Nephron progenitor cell (in vitro differentiated cells): Measurements from ENCODE around the gene DAB2.

Experiments used
- DNase-seq: peaks from one replicate; pipeline ENCODE4 v3.0.0; 2021
- H3K27ac Mint-ChIP-seq: 2 replicates; pipeline ENCODE4 v1.8.0; 2021; ENCODE audit warnings: mild to moderate bottlenecking, moderate library complexity, mixed read lengths
- H3K27me3 Mint-ChIP-seq: 2 replicates; pipeline ENCODE4 v1.8.0; 2021; ENCODE audit warnings: mild to moderate bottlenecking, low read depth, mixed read lengths; ENCODE audit not compliant: poor library complexity
- H3K36me3 Mint-ChIP-seq: 2 replicates; pipeline ENCODE4 v1.8.0; 2021; ENCODE audit warnings: low read depth, mixed read lengths
- H3K4me1 Mint-ChIP-seq: 2 replicates; pipeline ENCODE4 v1.8.0; 2021; ENCODE audit warnings: mixed read lengths
- H3K4me3 Mint-ChIP-seq: 2 replicates; pipeline ENCODE4 v1.8.0; 2021; ENCODE audit warnings: mild to moderate bottlenecking, moderate library complexity, mixed read lengths
- H3K9me3 Mint-ChIP-seq: 2 replicates; pipeline ENCODE4 v1.8.0; 2021; ENCODE audit warnings: mild to moderate bottlenecking, moderate library complexity, mixed read lengths
- CTCF ChIP-seq: fragments of 200-600 bp; sonication (generic); IDR thresholded peaks from 2 replicates; pipeline ENCODE4 v1.5.0; 2021; ENCODE audit warnings: antibody characterized with exemption

The DAB2 gene

GRCh38 chr5:39424736-39425637 lies at the start of gene DAB2:
DAB2 (minus strand) TSS chr5:39424980; CDS start chr5:39394320, 30,660 bp downstream.
- peaks cover 8% of the 10 kb centered on the region for H3K27me3 Mint-ChIP-seq
- H3K4me1 Mint-ChIP-seq, result peaks cover 52% of the 10 kb centered on the region
- TF ChIP-seq CTCF, result peak; percentile 56
- H3K9me3 Mint-ChIP-seq, result no peaks in the 10 kb centered on the region
- H3K27ac Mint-ChIP-seq, result peak within 1 kb of the TSS; percentile 97
- peak within 1 kb of the TSS; percentile 99 for H3K4me3 Mint-ChIP-seq
- no peaks in the 10 kb centered on the region for H3K36me3 Mint-ChIP-seq
- DNase-seq, result peak; percentile 84

GRCh38 chr5:39473156-39473775 lies 48.5 kb upstream of the DAB2 start:
- no peak for DNase-seq
- H3K36me3 Mint-ChIP-seq, result no peaks in the 10 kb centered on the region
- H3K27me3 Mint-ChIP-seq, result no peaks in the 10 kb centered on the region
- H3K27ac Mint-ChIP-seq, result no peak overlapping the region
- no peak overlapping the region for H3K4me3 Mint-ChIP-seq
- H3K4me1 Mint-ChIP-seq, result no peaks in the 10 kb centered on the region
- no peak for TF ChIP-seq CTCF
- H3K9me3 Mint-ChIP-seq, result no peaks in the 10 kb centered on the region

- Mint-ChIP-seq H3K27ac (no peak overlapping the region), H3K36me3 (no peaks in the 10 kb centered on the region), H3K27me3 (no peaks in the 10 kb centered on the region), H3K4me1 (no peaks in the 10 kb centered on the region), H3K4me3 (no peak overlapping the region), H3K9me3 (no peaks in the 10 kb centered on the region)
- TF ChIP-seq CTCF, result no peak
- DNase-seq, result no peak
Measured at GRCh38 chr5:39471836-39472508, 47.2 kb upstream of the DAB2 start.

GRCh38 chr5:39470811-39471210 lies 46.0 kb upstream of the DAB2 start:
- TF ChIP-seq CTCF, result no peak
- Mint-ChIP-seq H3K36me3 (no peaks in the 10 kb centered on the region), H3K27me3 (no peaks in the 10 kb centered on the region), H3K27ac (no peak overlapping the region), H3K4me1 (no peaks in the 10 kb centered on the region), H3K9me3 (no peaks in the 10 kb centered on the region), H3K4me3 (no peak overlapping the region)
- DNase-seq, result no peak

GRCh38 chr5:39469777-39470415 lies 45.1 kb upstream of the DAB2 start:
- H3K4me3 Mint-ChIP-seq, result no peak overlapping the region
- no peak overlapping the region for H3K27ac Mint-ChIP-seq
- H3K9me3 Mint-ChIP-seq, result no peaks in the 10 kb centered on the region
- H3K36me3 Mint-ChIP-seq, result no peaks in the 10 kb centered on the region
- no peaks in the 10 kb centered on the region for H3K4me1 Mint-ChIP-seq
- no peak for TF ChIP-seq CTCF
- no peaks in the 10 kb centered on the region for H3K27me3 Mint-ChIP-seq
- no peak for DNase-seq
